IPS-18c (cell line): ENCODE measurements around the gene DNMBP.
"Not testable (repeated sequence)": the region's sequence is repeated elsewhere in the genome, so short reads cannot be mapped to it uniquely, and the experiment has no call there.

ENCODE experiments used
- H3K4me3 ChIP-seq: 2 replicates; pipeline ENCODE4 v1.7.0; 2013; ENCODE audit warnings: low read depth, mild to moderate bottlenecking, low read length, moderate library complexity; ENCODE audit not compliant: insufficient read depth
- H3K9me3 ChIP-seq: one replicate; pipeline ENCODE4 v1.6.1; 2013; ENCODE audit warnings: mild to moderate bottlenecking, low read length, moderate library complexity; ENCODE audit not compliant: control insufficient read depth, insufficient read depth

Gene DNMBP

DNA sequence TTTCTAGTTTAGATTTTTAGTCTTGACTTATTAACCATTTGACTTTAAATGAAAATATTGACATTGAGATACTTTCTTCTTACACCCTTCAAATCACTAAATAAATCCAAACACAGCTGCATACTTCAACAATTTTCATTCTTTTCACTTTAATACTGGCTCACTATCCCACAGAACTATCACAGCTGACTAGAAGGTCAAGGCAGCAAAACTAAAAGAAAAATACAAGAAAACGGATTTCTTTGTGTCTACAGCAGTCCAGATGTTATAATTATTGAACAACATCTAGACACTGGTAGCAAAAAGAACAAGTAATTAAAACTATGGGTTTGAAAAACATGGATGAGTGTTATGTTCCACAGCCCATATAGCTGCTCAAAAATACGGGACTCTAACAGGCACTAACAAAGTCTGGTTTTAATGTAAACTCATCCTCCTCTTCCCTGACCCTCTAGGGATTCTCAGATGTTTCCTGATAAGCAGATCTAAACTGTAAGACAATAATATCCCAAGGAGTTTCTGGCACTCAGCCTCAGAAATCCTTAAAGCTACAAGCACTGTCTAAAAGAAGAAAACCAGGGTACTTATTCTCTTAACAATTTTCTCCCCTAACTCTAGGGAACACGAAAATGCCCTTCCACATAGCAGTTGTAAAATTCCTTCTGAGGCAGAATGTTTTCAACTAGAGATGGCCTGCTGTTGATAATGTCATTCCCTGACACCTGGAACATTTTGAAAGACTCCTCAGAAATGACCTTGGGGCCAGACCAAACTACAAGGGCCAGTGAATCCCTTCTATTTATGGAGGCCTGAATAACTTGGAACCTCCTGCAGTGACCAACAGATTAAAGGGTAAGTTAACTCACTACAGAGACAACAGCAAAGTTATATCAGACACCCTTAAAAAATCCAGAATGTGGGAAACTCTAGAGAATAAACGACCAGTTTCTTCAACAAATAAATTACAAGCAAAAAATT is 12.8 kb downstream of the DNMBP start:
- Histone ChIP-seq H3K9me3 (no peaks in the 10 kb centered on the region), H3K4me3 (no peak overlapping the region)

DNA sequence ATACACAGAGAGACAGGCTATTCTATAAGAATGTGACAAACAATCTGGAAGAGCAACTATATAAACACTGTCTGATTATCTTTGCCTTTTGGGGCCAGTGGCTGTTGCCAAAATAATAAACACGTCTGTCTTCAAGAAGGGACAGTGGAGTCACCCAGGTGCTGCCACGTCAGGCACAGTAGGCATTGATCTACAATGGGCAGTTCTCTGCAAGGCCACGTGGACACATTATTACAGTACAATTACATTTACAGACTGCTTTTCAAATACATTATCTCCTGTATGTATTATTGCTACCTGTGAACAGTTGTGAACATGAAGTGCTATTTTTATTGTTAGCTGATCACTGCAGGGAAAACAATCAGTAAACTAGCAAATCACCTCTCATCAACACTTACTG is 14.0 kb downstream of the DNMBP start:
- no peak overlapping the region for H3K4me3 ChIP-seq
- no peaks in the 10 kb centered on the region for H3K9me3 ChIP-seq

DNA sequence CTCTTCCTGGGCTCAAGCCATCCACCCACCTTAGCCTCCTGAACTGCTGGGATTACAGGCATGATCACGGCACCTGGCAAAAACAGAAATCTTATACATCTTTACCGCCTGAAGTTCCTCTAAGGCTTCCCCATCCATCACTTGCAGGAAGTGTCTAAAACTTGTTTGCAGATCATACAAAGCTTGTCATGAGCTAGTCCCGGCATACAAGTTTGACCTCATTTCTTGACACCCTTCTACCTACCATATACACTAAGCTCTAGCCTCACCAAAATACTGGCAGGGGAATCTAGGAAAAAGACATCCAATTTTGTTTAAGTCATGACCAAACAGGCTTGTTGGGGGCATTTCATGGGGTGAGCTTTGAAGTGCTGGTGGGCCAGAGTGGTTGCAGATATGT is 14.5 kb downstream of the DNMBP start:
- H3K9me3 ChIP-seq: no peaks in the 10 kb centered on the region
- no peak overlapping the region for H3K4me3 ChIP-seq

DNA sequence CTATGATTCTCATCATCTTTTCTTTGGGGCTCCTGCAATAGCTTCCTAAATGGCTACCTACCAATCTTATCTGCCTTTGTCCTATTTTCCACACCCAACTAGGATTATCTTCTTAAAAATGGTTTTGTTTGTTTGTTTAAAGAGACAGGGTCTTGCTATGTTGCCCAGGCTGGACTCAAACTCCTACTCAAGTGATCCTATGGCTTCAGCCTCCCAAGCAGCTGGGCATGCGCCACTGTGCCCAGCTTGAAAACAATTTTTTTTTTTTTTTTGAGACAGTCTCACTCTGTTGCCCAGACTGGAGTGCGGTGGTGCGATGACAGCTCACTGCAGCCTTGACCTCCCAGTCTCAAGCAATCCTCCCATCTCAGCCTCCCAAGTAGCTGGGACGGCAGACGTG is 14.9 kb downstream of the DNMBP start:
- Histone ChIP-seq H3K4me3 (no peak overlapping the region), H3K9me3 (no peaks in the 10 kb centered on the region)

DNA sequence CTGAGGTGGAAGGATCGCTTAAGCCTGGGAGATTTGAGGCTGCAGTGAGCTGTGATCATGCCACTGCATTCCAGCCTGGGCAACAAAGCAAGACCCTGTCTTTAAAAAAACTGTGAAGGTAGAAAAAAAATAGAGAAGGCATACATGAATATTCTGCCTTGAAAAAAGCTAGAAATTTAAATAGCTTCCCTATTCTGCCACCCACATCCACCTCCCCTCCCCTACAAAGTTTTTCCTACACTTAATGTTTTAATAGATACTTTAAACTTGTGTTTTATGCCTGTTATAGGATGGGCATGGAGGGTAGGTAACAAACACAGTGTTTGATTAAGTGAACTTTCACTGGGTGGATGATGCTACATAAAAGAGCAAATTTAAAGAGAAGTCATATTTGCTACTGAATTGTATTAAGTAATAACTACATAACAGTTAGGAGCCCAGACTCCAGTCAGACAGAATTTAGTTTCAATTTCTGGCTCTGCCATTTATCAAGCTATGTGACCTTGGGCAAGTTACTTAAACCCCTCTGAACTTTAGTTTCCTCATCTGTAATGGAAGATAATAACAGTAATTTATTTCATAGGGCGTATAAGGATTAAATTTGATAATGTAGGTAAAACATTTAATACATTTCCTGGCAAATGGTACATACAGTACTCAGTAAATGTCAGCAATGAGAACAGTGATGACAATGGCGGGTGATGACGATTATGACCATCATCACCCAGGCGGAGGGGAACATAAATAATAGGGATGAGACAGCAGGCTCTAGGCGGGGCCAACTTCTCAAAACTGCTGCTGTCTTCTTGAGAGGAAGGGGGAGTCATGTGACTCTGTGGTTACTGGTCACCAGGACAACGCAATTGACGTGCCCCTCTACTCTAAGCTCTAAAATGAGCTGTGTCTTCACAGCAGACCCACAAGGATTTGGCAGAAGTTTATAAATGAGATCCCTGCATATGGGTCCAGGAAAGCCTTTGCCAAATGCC is 15.8 kb downstream of the DNMBP start:
- H3K4me3 ChIP-seq: no peak overlapping the region
- H3K9me3 ChIP-seq: no peaks in the 10 kb centered on the region

DNA sequence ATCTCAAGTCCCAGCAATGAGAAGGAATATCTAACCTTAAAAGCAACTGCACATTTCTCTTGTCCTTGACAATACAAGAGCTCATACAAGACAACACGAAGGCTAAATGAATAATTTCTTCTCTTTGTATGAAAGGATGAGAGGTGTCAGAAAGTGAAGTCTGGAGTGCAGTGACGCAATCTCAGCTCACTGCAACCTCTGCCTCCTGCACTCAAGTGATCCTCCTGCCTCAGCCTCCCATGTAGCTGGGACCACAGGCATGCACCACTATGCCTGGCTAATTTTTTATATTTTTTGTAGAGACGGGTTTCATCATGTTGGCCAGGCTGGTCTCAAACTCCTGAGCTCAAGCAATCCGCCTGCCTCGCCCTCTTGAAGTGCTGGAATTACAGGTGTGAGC is 24.1 kb downstream of the DNMBP start:
- H3K4me3 ChIP-seq, H3K9me3 ChIP-seq: not testable (repeated sequence)

DNA sequence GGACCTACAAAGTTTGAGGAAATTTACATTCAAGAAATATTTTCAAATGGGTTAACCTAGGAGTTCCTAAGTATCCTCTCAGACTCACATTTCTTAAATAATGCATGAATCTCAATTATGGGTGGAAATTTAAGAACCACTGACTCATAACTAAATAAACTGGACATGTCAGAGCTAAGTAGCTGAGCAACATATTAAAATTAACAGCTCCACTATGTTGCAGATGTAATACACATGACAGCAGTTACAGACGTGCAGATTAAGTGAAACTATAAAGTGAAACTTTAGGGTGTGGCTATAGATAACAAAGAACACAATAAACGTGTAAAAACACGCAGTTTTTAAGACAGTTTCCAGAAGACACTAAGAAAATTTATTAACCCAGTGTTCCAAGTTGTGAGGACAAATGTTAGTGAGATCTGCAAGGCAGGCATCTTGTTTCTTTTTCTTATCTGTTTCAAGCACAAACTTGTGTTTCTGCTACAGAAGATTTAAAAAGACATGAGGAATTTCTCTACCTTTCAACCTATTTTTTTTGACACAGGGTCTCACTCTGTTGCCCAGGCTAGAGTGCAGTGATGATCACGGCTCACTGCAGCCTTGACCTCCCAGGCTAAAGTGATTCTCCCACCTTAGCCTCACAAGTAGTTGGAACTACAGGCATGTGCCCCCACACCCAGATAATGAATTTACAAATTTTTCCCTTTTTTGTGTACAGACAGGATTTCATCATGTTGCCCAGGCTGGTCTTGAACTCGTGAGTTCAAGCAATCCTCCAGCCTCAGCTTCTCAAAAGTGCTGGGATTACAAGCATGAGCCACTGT is 25.3 kb downstream of the DNMBP start:
- no peaks in the 10 kb centered on the region for H3K9me3 ChIP-seq
- H3K4me3 ChIP-seq: no peak overlapping the region

DNA sequence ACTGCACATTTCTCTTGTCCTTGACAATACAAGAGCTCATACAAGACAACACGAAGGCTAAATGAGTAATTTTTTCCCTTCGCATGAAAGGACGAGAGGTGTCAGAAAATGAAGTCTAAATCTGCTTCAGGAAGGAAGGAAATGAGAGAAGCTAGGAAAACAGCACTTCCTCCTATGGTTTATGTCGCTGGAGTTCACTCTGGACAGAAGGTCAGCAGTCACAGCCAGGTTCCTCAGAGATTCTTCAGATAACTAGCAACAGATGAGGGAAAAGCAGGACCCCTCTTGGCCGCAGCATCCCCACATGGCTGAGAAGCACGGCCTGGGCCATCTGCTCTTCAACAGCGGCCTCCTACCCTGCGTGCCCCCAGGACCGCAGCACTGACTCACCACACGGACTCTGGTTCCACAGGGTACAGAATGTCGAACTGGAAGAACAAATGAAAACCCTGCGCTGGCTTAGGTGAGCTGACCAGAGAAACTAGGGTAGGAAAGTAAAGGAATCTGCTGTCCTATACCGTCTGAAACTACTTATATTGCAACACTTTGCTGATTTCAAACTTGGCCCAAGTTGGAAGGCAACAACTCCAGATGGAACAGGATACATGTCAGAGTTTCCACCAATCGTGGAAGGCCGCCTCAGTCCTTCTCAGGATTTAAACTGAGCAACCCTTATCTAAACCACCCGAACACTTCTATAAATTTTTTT is 26.3 kb downstream of the DNMBP start:
- no peak overlapping the region for H3K4me3 ChIP-seq
- no peaks in the 10 kb centered on the region for H3K9me3 ChIP-seq

DNA sequence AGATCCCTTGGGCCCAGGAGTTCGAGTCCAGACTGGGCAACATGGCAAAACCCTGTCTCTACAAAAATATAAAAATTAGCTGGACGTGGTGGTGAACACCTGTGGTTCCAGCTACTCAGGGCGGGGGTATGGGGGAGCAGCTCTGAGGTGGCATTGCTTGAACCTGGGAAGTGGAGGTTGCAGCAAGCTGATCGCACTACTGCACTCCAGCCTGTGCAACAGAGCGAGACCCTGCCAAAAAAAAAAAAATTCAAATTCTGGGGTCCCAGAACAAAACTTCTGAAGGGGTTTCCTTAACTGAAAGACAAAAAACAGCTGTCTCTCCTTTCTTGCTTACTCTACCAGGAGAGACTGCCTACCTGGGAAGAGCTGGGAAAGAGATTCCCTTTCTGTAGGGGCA is 27.0 kb downstream of the DNMBP start:
- H3K9me3 ChIP-seq: no peaks in the 10 kb centered on the region
- no peak overlapping the region for H3K4me3 ChIP-seq

DNA sequence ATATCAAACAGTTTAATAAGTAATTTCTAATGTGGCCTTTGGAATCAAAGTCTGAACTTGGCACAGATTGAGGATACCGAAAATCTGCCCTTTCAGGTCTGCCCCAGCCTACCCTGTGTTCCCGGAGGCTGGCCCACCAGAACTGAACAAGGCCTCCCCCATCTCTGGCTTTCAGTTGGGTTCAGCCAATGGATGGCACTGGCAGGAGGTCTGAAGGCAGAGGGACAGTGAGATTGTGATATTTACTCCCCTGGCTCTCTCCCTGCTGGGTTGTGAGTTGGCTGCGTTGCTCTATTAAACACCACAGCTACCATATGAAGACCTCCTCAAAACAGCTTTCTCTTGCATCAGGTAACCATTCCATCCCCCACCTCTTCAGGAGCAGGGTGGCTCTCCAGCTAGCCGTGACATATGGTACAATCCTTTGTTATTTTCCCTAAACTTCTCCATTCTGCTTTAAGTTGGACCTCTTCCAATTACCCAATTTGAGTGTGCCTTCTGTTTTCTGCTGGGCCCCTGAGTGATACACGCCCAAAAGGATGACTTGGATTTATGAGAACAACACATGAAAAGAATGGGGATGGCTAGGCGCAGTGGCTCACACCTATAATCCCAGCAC is 28.1 kb downstream of the DNMBP start:
- Histone ChIP-seq H3K9me3 (no peaks in the 10 kb centered on the region), H3K4me3 (no peak overlapping the region)

DNA sequence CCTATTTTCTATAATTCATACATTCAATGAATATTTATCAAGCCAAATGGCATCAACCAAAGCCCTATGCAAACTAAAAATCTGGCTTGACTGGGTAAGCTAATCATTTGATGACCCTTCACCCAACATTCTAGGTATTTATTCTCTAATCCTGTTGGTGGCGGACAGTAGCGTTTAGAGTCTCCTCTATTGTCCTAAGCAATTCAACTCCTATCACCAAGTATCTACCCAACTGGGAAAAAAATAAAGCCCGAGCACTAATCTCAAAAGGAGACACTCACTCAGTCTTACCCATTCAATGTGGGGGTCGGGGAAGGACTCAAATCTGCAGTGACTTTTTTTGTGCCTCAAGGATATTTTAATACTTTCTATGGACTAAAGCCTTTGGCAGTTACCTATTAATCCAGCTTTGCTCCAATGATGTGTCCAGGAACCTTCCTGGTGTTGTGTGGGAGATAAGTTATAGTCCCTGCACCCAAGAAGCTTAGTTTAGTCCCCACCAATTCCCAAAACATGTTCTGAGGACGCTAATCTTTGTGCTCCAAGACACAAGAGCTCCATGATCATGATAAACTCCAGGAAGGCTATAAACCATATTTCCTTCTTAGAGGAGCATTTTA is 30.6 kb downstream of the DNMBP start:
- H3K9me3 ChIP-seq: no peaks in the 10 kb centered on the region

DNA sequence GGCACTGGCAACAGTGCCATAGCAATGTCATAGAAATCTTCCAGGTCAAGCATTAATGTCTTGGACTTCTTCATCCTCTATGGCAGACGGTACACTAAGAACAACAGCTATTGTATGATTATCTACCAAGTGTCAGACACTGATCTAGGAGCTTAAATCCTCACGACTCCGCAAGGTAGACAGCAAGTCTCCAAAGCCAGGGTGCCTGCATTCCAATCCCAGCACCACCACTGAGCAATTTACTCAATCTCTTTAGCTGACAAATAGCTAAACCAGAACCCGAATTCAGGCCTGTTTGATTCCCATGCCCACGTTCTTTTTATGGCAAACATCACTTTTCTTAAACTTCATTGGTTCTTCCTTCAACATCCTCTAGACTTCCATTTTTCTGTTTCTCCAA is 31.8 kb downstream of the DNMBP start:
- H3K9me3 ChIP-seq: no peaks in the 10 kb centered on the region
- H3K4me3 ChIP-seq: no peak overlapping the region

More for the DNA sequence above, 30.6 kb downstream of the DNMBP start:
- no peak overlapping the region for H3K4me3 ChIP-seq

DNA sequence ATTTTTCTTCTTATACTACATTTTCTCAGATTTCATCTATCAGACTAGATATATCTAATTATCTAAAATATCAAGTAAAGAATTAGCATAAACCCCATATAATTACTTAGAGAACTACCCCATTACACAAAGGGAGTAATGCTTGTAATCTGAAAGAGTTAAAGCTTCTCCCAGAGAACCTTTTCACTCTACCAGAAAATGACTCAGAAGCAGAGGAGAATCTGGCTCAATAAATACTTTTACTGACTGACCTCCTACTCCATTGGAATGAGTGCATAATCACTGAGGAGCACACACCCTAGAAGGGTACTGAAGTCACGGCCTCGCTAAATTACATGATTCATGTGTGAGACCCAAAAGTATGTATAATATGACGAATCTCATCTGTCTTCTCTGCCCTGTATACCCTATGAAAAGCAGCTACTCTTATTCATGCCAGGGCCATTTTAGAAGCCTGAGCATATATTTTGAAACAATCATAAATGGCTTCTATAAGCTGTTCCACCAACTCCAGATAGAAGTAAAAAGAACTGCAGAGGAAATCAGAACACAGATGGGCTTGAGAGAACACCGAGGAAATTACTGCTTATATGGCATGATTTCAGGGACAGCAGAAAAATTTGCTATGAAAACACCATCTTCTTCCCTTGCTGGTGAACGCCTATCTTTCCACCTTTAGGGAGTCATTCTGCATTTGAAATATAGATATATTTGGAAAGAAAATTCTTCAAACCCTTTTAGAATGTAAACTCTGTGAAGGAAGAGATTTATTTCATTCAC is 32.7 kb downstream of the DNMBP start:
- Histone ChIP-seq H3K9me3 (no peaks in the 10 kb centered on the region), H3K4me3 (no peak overlapping the region)

DNA sequence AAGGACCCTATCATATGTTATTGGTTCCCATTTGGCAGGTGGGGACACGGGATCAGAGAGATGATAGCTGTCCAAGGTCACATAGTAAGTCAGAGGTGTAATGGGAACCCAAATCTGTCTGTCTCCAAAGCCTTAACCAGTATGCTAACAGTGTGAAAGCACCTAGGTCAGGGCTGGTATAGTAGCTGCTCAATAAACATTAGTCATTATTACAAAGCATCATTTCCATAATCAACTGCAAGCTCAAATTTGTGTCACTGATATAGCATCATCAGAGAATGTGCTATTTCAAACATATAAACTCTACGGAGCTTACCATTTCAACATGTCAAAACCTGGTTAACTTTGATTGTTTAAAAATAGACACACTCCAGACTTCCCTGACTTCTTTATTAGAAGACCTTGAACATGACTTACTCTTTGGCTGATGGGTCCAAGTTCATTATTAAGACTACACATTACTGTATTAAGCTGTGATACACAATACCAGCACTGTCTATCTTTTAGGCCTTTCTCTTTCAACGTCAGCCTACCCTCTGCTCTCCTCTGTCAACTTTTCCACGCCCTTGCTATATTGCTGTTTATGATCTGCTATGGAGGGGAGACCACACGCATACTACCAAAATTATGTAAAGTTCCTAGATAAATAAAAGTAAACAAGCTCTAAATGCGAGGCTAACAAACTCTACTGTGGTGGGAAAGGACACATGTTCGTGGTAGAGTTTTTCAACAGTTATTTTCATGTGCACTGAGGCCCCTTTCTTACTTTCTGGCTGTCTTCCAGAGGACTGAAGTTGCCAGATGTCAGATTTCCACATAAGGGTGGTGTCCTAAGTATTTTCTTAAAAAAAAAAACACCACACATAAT is 33.6 kb downstream of the DNMBP start:
- no peaks in the 10 kb centered on the region for H3K9me3 ChIP-seq
- no peak overlapping the region for H3K4me3 ChIP-seq
